SK-N-SH (cell line): ENCODE results near the gene RDH12.

Experiments
- FOSL2 ChIP-seq: IDR thresholded peaks from 2 replicates; pipeline ENCODE4 v1.4.0; 2012; ENCODE audit warnings: low read depth, mild to moderate bottlenecking, moderate library complexity, borderline replicate concordance
- RFX5 ChIP-seq: IDR thresholded peaks from 2 replicates; pipeline ENCODE4 v1.6.1; 2012; ENCODE audit warnings: mild to moderate bottlenecking, improper control_type of control experiment, low read length
- SMC3 ChIP-seq: IDR thresholded peaks from 2 replicates; pipeline ENCODE4 v1.6.1; 2012; ENCODE audit warnings: low read depth, low read length, improper control_type of control experiment
- TEAD4 ChIP-seq: IDR thresholded peaks from 2 replicates; pipeline ENCODE4 v1.4.0; 2012; ENCODE audit warnings: mild to moderate bottlenecking, borderline replicate concordance; ENCODE audit not compliant: insufficient read depth
- YY1 ChIP-seq: IDR thresholded peaks from 2 replicates; pipeline ENCODE4 v1.4.0; 2012; ENCODE audit warnings: low read depth, mild to moderate bottlenecking
- TF ChIP-seq, protein P1 (sequence below): fragments of 200-600 bp; sonication (generic); IDR thresholded peaks from 2 replicates; pipeline ENCODE4 v1.6.1; 2017; ENCODE audit warnings: antibody characterized with exemption, mild to moderate bottlenecking, moderate library complexity
- TF ChIP-seq, protein P2 (sequence below): fragments of 150-350 bp; IDR thresholded peaks from 2 replicates; pipeline ENCODE4 v1.6.1; 2016; ENCODE audit warnings: mild to moderate bottlenecking, low read depth, low read length
- TF ChIP-seq, protein P3 (sequence below): IDR thresholded peaks from 2 replicates; pipeline ENCODE4 v1.4.0; 2012; ENCODE audit warnings: low read depth

- TF ChIP-seq, protein P1, sequence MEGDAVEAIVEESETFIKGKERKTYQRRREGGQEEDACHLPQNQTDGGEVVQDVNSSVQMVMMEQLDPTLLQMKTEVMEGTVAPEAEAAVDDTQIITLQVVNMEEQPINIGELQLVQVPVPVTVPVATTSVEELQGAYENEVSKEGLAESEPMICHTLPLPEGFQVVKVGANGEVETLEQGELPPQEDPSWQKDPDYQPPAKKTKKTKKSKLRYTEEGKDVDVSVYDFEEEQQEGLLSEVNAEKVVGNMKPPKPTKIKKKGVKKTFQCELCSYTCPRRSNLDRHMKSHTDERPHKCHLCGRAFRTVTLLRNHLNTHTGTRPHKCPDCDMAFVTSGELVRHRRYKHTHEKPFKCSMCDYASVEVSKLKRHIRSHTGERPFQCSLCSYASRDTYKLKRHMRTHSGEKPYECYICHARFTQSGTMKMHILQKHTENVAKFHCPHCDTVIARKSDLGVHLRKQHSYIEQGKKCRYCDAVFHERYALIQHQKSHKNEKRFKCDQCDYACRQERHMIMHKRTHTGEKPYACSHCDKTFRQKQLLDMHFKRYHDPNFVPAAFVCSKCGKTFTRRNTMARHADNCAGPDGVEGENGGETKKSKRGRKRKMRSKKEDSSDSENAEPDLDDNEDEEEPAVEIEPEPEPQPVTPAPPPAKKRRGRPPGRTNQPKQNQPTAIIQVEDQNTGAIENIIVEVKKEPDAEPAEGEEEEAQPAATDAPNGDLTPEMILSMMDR: no peak
- TF ChIP-seq YY1 (no peak), SMC3 (no peak), TEAD4 (no peak), RFX5 (no peak), FOSL2 (no peak)
- TF ChIP-seq, protein P2, sequence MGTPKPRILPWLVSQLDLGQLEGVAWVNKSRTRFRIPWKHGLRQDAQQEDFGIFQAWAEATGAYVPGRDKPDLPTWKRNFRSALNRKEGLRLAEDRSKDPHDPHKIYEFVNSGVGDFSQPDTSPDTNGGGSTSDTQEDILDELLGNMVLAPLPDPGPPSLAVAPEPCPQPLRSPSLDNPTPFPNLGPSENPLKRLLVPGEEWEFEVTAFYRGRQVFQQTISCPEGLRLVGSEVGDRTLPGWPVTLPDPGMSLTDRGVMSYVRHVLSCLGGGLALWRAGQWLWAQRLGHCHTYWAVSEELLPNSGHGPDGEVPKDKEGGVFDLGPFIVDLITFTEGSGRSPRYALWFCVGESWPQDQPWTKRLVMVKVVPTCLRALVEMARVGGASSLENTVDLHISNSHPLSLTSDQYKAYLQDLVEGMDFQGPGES: no peak
- TF ChIP-seq, protein P3, sequence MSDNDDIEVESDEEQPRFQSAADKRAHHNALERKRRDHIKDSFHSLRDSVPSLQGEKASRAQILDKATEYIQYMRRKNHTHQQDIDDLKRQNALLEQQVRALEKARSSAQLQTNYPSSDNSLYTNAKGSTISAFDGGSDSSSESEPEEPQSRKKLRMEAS: no peak
Observed at GRCh38 chr14:67673451-67673850, 28.2 kb upstream of the RDH12 start.
